Mesendoderm (in vitro differentiated cells): ENCODE data around the gene KIF6.

Source experiments
- DNase-seq: peaks from one replicate; pipeline ENCODE4 v3.0.0; 2013
- H2AK5ac ChIP-seq: 2 replicates; pipeline ENCODE4 v1.6.1; 2013; ENCODE audit warnings: low read length, inconsistent platforms
- H2BK120ac ChIP-seq: 2 replicates; pipeline ENCODE4 v1.6.1; 2013; ENCODE audit warnings: low read depth, mild to moderate bottlenecking, low read length, moderate library complexity, mixed read lengths
- H2BK15ac ChIP-seq: replicated peaks from 2 replicates; pipeline ENCODE4 v1.6.1; 2013; ENCODE audit warnings: low read depth, mild to moderate bottlenecking, moderate library complexity
- H2BK5ac ChIP-seq: 2 replicates; pipeline ENCODE4 v1.6.1; 2013; ENCODE audit warnings: low read length, inconsistent platforms
- H3K18ac ChIP-seq: 2 replicates; pipeline ENCODE4 v1.6.1; 2013; ENCODE audit warnings: mild to moderate bottlenecking, low read length, mixed read lengths
- H3K23ac ChIP-seq: one replicate; pipeline ENCODE4 v1.6.1; 2013; ENCODE audit warnings: low read length
- H3K27ac ChIP-seq: 2 replicates; pipeline ENCODE4 v1.5.1; 2013; ENCODE audit warnings: low read depth, mild to moderate bottlenecking, inconsistent platforms, low read length, moderate library complexity
- H3K27me3 ChIP-seq: 2 replicates; pipeline ENCODE4 v1.6.1; 2013; ENCODE audit warnings: low read length, control low read depth, mild to moderate bottlenecking, inconsistent platforms; ENCODE audit not compliant: insufficient read depth, poor library complexity
- H3K36me3 ChIP-seq: 2 replicates; pipeline ENCODE4 v1.6.1; 2013; ENCODE audit warnings: low read length, inconsistent platforms; ENCODE audit not compliant: control insufficient read depth, insufficient read depth
- H3K4ac ChIP-seq: one replicate; pipeline ENCODE4 v1.6.1; 2013; ENCODE audit warnings: low read depth, mild to moderate bottlenecking, low read length, moderate library complexity
- H3K4me1 ChIP-seq: 2 replicates; pipeline ENCODE4 v1.6.1; 2013; ENCODE audit warnings: low read depth, low read length, inconsistent platforms; ENCODE audit not compliant: control insufficient read depth
- H3K4me2 ChIP-seq: 2 replicates; pipeline ENCODE4 v1.6.1; 2013; ENCODE audit warnings: low read length
- H3K4me3 ChIP-seq: 2 replicates; pipeline ENCODE4 v1.5.1; 2013; ENCODE audit warnings: mild to moderate bottlenecking, low read length
- H3K56ac ChIP-seq: one replicate; pipeline ENCODE4 v1.6.1; 2013; ENCODE audit warnings: low read length
- H3K79me1 ChIP-seq: 2 replicates; pipeline ENCODE4 v1.6.1; 2013; ENCODE audit warnings: low read length, inconsistent platforms
- H3K79me2 ChIP-seq: 2 replicates; pipeline ENCODE4 v1.6.1; 2013; ENCODE audit warnings: mild to moderate bottlenecking, low read length; ENCODE audit not compliant: control insufficient read depth, insufficient read depth
- H3K9ac ChIP-seq: 2 replicates; pipeline ENCODE4 v1.6.1; 2013; ENCODE audit warnings: low read length, inconsistent platforms
- H4K5ac ChIP-seq: one replicate; pipeline ENCODE4 v1.6.1; 2013; ENCODE audit warnings: low read length
- H4K8ac ChIP-seq: one replicate; pipeline ENCODE4 v1.6.1; 2013; ENCODE audit warnings: low read depth, mild to moderate bottlenecking, control low read depth, low read length, moderate library complexity
- WGBS: extraction: QIAGEN DNeasy Blood & Tissue Kit; methylation state at CpG from one replicate; pipeline ENCODE4 v1.1.7; 2013; ENCODE audit warnings: low lambda C conversion rate, missing lambda C conversion rate; ENCODE audit not compliant: insufficient coverage; ENCODE audit errors: extremely low coverage; 5-methylcytosine and 5-hydroxymethylcytosine counted together

Gene KIF6

GRCh38 chr6:39653612-39654011 is 71.6 kb downstream of the KIF6 start:
- H3K4ac ChIP-seq = no peak overlapping the region
- no peaks in the 10 kb centered on the region for H3K79me1 ChIP-seq
- H2BK5ac ChIP-seq = no peak overlapping the region
- no peak overlapping the region for H3K9ac ChIP-seq
- no peaks in the 10 kb centered on the region for H3K79me2 ChIP-seq
- no peak overlapping the region for H3K4me2 ChIP-seq
- no peak overlapping the region for H3K56ac ChIP-seq
- WGBS = no CpG with 5 or more reads among the region's 2 CpGs
- no peak overlapping the region for H3K4me3 ChIP-seq
- H2BK120ac ChIP-seq = no peak overlapping the region
- H3K27me3 ChIP-seq = no peaks in the 10 kb centered on the region
- no peaks in the 10 kb centered on the region for H3K4me1 ChIP-seq
- H3K23ac ChIP-seq = no peak overlapping the region
- H4K5ac ChIP-seq = no peak overlapping the region
- no peak overlapping the region for H4K8ac ChIP-seq
- no peak overlapping the region for H2AK5ac ChIP-seq
- H3K18ac ChIP-seq = no peak overlapping the region
- H3K36me3 ChIP-seq = no peaks in the 10 kb centered on the region
- peak; percentile 10 for DNase-seq
- no peak overlapping the region for H2BK15ac ChIP-seq
- H3K27ac ChIP-seq = no peak overlapping the region

DNA sequence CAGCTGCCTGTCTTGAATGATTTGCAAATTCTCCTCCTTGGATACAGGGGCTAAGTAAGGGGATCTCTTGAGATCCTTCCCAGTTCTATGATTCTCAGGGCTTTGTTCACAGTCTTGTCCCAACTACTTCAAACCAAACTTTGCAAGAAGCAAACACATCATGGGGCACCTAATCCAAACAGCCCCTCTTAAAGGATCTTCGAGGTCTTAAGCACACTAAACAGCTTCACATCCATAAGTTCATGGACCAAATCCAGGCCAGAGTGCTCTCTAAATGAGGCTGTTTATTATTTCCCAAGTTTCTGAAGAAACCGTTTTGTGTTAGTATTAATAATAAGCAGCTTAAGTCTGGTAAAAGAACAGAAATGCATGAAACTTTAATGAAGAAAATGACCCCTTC is 75.2 kb downstream of the KIF6 start:
- Histone ChIP-seq H3K27me3 (no peaks in the 10 kb centered on the region), H2BK5ac (no peak overlapping the region), H3K9ac (no peak overlapping the region), H3K79me1 (no peaks in the 10 kb centered on the region), H3K36me3 (no peaks in the 10 kb centered on the region), H3K4ac (no peak overlapping the region), H3K79me2 (no peaks in the 10 kb centered on the region), H3K23ac (no peak overlapping the region), H4K5ac (no peak overlapping the region), H2BK15ac (no peak overlapping the region), H4K8ac (no peak overlapping the region), H3K4me2 (no peak overlapping the region), H2AK5ac (no peak overlapping the region), H3K4me3 (no peak overlapping the region), H3K18ac (no peak overlapping the region), H3K56ac (no peak overlapping the region), H3K4me1 (no peaks in the 10 kb centered on the region), H3K27ac (no peak overlapping the region), H2BK120ac (no peak overlapping the region)
- WGBS = no CpG with 5 or more reads among the region's 2 CpGs
- DNase-seq = no peak

DNA sequence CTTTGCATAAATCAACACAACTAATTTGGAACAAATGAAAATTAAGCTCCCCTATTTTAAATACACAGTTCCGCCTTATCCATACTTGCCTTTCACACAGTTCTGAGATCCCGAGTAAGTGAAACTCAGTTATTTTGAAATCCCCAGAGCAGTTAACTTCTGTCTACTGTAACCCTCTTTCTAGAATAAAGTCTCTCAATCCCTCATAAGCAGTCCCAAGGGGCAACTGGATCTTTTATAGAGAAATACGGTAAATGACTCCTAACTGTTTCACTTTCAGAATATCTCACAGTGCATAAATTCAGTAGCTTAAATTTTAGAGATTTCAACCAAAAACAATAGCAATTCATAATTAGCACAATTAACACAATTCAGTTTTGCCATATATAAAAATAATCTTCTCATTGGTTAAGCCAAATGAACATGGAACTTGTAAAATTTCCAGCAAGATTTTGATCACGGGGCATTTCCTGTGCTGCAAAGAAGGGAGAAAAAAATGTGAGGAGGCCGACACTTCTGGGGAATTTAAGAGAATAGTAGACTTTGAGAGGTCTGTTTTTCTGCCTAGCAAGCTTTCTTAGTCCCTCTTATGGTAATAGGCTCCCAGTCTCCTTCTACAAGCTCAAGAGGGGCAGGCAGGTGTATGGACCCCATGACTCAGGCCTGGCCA is 78.3 kb downstream of the KIF6 start:
- DNase-seq = no peak
- no peak overlapping the region for H4K5ac ChIP-seq
- H2AK5ac ChIP-seq = no peak overlapping the region
- no peak overlapping the region for H3K18ac ChIP-seq
- no peak overlapping the region for H3K4me3 ChIP-seq
- H3K4me2 ChIP-seq = no peak overlapping the region
- H3K56ac ChIP-seq = no peak overlapping the region
- H3K79me1 ChIP-seq = no peaks in the 10 kb centered on the region
- H4K8ac ChIP-seq = no peak overlapping the region
- no peaks in the 10 kb centered on the region for H3K27me3 ChIP-seq
- no peaks in the 10 kb centered on the region for H3K36me3 ChIP-seq
- no peaks in the 10 kb centered on the region for H3K79me2 ChIP-seq
- H3K9ac ChIP-seq = no peak overlapping the region
- no peak overlapping the region for H2BK120ac ChIP-seq
- H3K4ac ChIP-seq = no peak overlapping the region
- no peak overlapping the region for H3K23ac ChIP-seq
- H3K4me1 ChIP-seq = no peaks in the 10 kb centered on the region
- H2BK5ac ChIP-seq = no peak overlapping the region
- WGBS = no CpG with 5 or more reads among the region's 5 CpGs
- no peak overlapping the region for H3K27ac ChIP-seq
- H2BK15ac ChIP-seq = no peak overlapping the region

GRCh38 chr6:39642270-39642669 is 82.9 kb downstream of the KIF6 start:
- Histone ChIP-seq H4K8ac (no peak overlapping the region), H3K4me2 (no peak overlapping the region), H3K27ac (no peak overlapping the region), H3K56ac (no peak overlapping the region), H3K79me2 (no peaks in the 10 kb centered on the region), H2BK5ac (no peak overlapping the region), H3K4ac (no peak overlapping the region), H2BK15ac (no peak overlapping the region), H2AK5ac (no peak overlapping the region), H3K23ac (no peak overlapping the region), H3K79me1 (no peaks in the 10 kb centered on the region), H3K18ac (no peak overlapping the region), H3K4me1 (no peaks in the 10 kb centered on the region), H3K4me3 (no peak overlapping the region), H4K5ac (no peak overlapping the region), H3K27me3 (no peaks in the 10 kb centered on the region), H3K36me3 (no peaks in the 10 kb centered on the region), H3K9ac (no peak overlapping the region), H2BK120ac (no peak overlapping the region)
- DNase-seq = peak; percentile 79
- WGBS = no CpG with 5 or more reads among the region's 2 CpGs

DNA sequence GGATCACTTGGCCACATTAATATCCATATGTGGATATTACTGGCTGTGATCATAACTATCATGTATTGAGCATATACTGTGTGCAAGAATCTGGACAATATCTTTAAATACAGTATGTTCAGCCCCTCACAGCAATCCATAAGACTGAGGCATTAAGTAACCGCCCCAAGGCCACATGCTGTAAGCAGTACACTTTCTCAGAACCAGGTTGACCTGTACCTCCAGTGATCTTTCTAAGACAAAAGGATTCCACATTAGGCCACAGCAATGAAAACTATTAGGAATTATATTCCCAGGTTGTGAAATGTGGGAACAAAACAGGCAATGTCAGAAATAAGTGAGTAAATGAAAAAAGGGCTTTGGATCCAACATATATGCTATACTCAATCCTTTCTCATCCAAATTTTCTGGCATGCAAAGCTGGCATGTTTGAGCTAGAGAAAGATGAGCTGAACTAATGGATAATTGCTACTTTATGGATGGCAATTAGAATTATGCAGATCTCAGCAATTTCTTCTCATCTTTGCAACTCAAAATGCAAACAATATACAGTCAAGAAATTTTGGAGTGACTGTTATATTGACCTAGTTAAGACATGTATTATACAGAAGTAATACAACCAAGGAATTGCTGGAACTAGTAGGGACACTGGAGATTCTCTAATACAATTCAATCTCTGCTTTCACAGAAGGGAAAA is 86.9 kb downstream of the KIF6 start:
- no peaks in the 10 kb centered on the region for H3K36me3 ChIP-seq
- H3K4me3 ChIP-seq = no peak overlapping the region
- H3K18ac ChIP-seq = no peak overlapping the region
- H3K79me2 ChIP-seq = no peaks in the 10 kb centered on the region
- H3K79me1 ChIP-seq = no peaks in the 10 kb centered on the region
- no peaks in the 10 kb centered on the region for H3K4me1 ChIP-seq
- no peak overlapping the region for H2BK15ac ChIP-seq
- H4K5ac ChIP-seq = no peak overlapping the region
- H2BK5ac ChIP-seq = no peak overlapping the region
- no CpG with 5 or more reads among the region's 1 CpG for WGBS
- no peak overlapping the region for H3K4me2 ChIP-seq
- H3K4ac ChIP-seq = no peak overlapping the region
- no peak for DNase-seq
- H3K23ac ChIP-seq = no peak overlapping the region
- H4K8ac ChIP-seq = no peak overlapping the region
- H3K27me3 ChIP-seq = no peaks in the 10 kb centered on the region
- H3K9ac ChIP-seq = no peak overlapping the region
- H2AK5ac ChIP-seq = no peak overlapping the region
- H3K56ac ChIP-seq = no peak overlapping the region
- no peak overlapping the region for H2BK120ac ChIP-seq
- no peak overlapping the region for H3K27ac ChIP-seq
